ENCODE results near the gene LOXHD1. TPM values are rescaled to one million over a fixed set of nuclear protein-coding genes. Genes with fewer than 3 reads are reported as not detected.

The LOXHD1 gene
- total and polyA plus RNA-seq, 2 donors (not counting 1 experiment from before 2014, with no cell fraction given), result not detected

GRCh38 chr18:46559296-46559695 lies 97.7 kb downstream of the LOXHD1 start:
- H3K79me2 ChIP-seq (ENCODE audit: control insufficient read depth, insufficient read depth, low read length), result no peaks in the 10 kb centered on the region
- WGBS (ENCODE audit: insufficient coverage), result 97% methylated on average over 8 of the region's 9 CpGs
- intact Hi-C loops (cut with micrococcal nuclease), result no loop called here
- H3K27ac Mint-ChIP-seq, result no peak overlapping the region
- no peaks in the 10 kb centered on the region for H4K20me1 ChIP-seq (ENCODE audit: control insufficient read depth, insufficient read depth, low read length, poor library complexity, severe bottlenecking)
- ATAC-seq (ENCODE audit: low read depth), result no peak
- no peaks in the 10 kb centered on the region for H3K36me3 ChIP-seq (replicated peaks in 1 of 2; ENCODE audit: control extremely low read depth in 1 of 2, control insufficient read depth in 1 of 2, extremely low read depth in 1 of 2, insufficient read depth in 2 of 2, low read length in 1 of 2)
- H3K27me3 Mint-ChIP-seq, result peaks cover 7% of the 10 kb centered on the region
- no peak overlapping the region for H3K4me2 ChIP-seq (replicated peaks; ENCODE audit: low read depth, low read length, poor library complexity, severe bottlenecking)
- no peak overlapping the region for H3K9ac ChIP-seq (ENCODE audit: low read length)
- no peak overlapping the region for H3K27ac ChIP-seq (ENCODE audit: low read length in 2 of 2)
- no peaks in the 10 kb centered on the region for H3K4me1 ChIP-seq (ENCODE audit: control insufficient read depth in 2 of 2, insufficient read depth in 2 of 2, low read length in 2 of 2)
- TF ChIP-seq CTCF (IDR thresholded peaks at IDR 0.05) (no peak), EZH2 (IDR thresholded peaks at IDR 0.05; ENCODE audit: borderline replicate concordance, insufficient read depth, low read depth, low read length, poor library complexity, severe bottlenecking) (no peak)
- no peak for DNase-seq
- H3K9me3 ChIP-seq (ENCODE audit: control extremely low read depth in 1 of 3, control insufficient read depth in 2 of 3, insufficient read depth in 1 of 3, low read length in 2 of 3), result no peaks in the 10 kb centered on the region
- H3K9me3 Mint-ChIP-seq (ENCODE audit: insufficient read depth), result no peaks in the 10 kb centered on the region
- H2AFZ ChIP-seq (ENCODE audit: insufficient read depth, low read depth, low read length, poor library complexity, severe bottlenecking), result no peak overlapping the region
- H3K4me3 ChIP-seq (ENCODE audit: control extremely low read depth in 1 of 5, extremely low read depth in 1 of 5, insufficient read depth in 1 of 5, low read depth in 2 of 5, low read length in 4 of 5), result no peak overlapping the region
- H3K4me1 Mint-ChIP-seq, result no peaks in the 10 kb centered on the region
- H3K27me3 ChIP-seq (replicated peaks in 1 of 4; ENCODE audit: control extremely low read depth in 1 of 4, control insufficient read depth in 3 of 4, insufficient read depth in 4 of 4, low read length in 3 of 4), result no peaks in the 10 kb centered on the region
- no peak overlapping the region for H3K4me3 Mint-ChIP-seq
- ChIA-PET POLR2A (no interaction called here), CTCF (no interaction called here)

- H4K20me1 ChIP-seq (ENCODE audit: control insufficient read depth, insufficient read depth, low read length, poor library complexity, severe bottlenecking), result no peaks in the 10 kb centered on the region
- no peak for ATAC-seq (ENCODE audit: low read depth)
- H3K27ac ChIP-seq (ENCODE audit: low read length in 2 of 2), result no peak overlapping the region
- TF ChIP-seq CTCF (IDR thresholded peaks at IDR 0.05), result no peak
- TF ChIP-seq EZH2 (IDR thresholded peaks at IDR 0.05; ENCODE audit: borderline replicate concordance, insufficient read depth, low read depth, low read length, poor library complexity, severe bottlenecking), result no peak
- H3K4me3 ChIP-seq (ENCODE audit: control extremely low read depth in 1 of 5, extremely low read depth in 1 of 5, insufficient read depth in 1 of 5, low read depth in 2 of 5, low read length in 4 of 5), result no peak overlapping the region
- Mint-ChIP-seq H3K27me3 (peaks cover 3% of the 10 kb centered on the region), H3K4me1 (no peaks in the 10 kb centered on the region), H3K4me3 (no peak overlapping the region), H3K27ac (no peak overlapping the region), H3K9me3 (ENCODE audit: insufficient read depth) (no peaks in the 10 kb centered on the region)
- intact Hi-C loops (cut with micrococcal nuclease), result no loop called here
- no peak overlapping the region for H3K4me2 ChIP-seq (replicated peaks; ENCODE audit: low read depth, low read length, poor library complexity, severe bottlenecking)
- no peak overlapping the region for H3K9ac ChIP-seq (ENCODE audit: low read length)
- H2AFZ ChIP-seq (ENCODE audit: insufficient read depth, low read depth, low read length, poor library complexity, severe bottlenecking), result no peak overlapping the region
- WGBS (ENCODE audit: insufficient coverage), result 83% methylated on average over 9 of the region's 10 CpGs
- ChIA-PET POLR2A (no interaction called here), CTCF (no interaction called here)
- no peaks in the 10 kb centered on the region for H3K4me1 ChIP-seq (ENCODE audit: control insufficient read depth in 2 of 2, insufficient read depth in 2 of 2, low read length in 2 of 2)
- H3K79me2 ChIP-seq (ENCODE audit: control insufficient read depth, insufficient read depth, low read length), result no peaks in the 10 kb centered on the region
- H3K27me3 ChIP-seq (replicated peaks in 1 of 4; ENCODE audit: control extremely low read depth in 1 of 4, control insufficient read depth in 3 of 4, insufficient read depth in 4 of 4, low read length in 3 of 4), result no peaks in the 10 kb centered on the region
- no peaks in the 10 kb centered on the region for H3K36me3 ChIP-seq (replicated peaks in 1 of 2; ENCODE audit: control extremely low read depth in 1 of 2, control insufficient read depth in 1 of 2, extremely low read depth in 1 of 2, insufficient read depth in 2 of 2, low read length in 1 of 2)
- no peaks in the 10 kb centered on the region for H3K9me3 ChIP-seq (ENCODE audit: control extremely low read depth in 1 of 3, control insufficient read depth in 2 of 3, insufficient read depth in 1 of 3, low read length in 2 of 3)
- no peak for DNase-seq
Observed at GRCh38 chr18:46556590-46557206, 100.3 kb downstream of the LOXHD1 start.

Measured in B cell (primary cell).